Stimulated activated CD4-positive, alpha-beta T cell treated with anti-CD3 and anti-CD28 coated beads, Interleukin-1b, Interleukin-23, amount 100 ng/mL, for 4 hours (primary cell): ENCODE measurements around the gene AMOT.

Experiments used
- DNase-seq, 2 donors: peaks; one replicate each; pipeline ENCODE4 v3.0.0-alpha.2; 2020; ENCODE audit warnings: low read depth in 2 of 2

AMOT gene

GRCh38 chrX:112802541-112802940, 38.1 kb downstream of the AMOT start:
- DNase-seq, result no peak

- DNase-seq, result no peak
Observed at GRCh38 chrX:112800971-112801775, 39.5 kb downstream of the AMOT start.

- DNase-seq, result no peak
Observed at GRCh38 chrX:112799425-112799824, 41.2 kb downstream of the AMOT start.

- no peak for DNase-seq
Observed at GRCh38 chrX:112798736-112799135, 41.9 kb downstream of the AMOT start.

- DNase-seq, result no peak
Observed at GRCh38 chrX:112789931-112790330, 50.7 kb downstream of the AMOT start.

- DNase-seq, result no peak
Observed at GRCh38 chrX:112786076-112786475, 54.6 kb downstream of the AMOT start.

GRCh38 chrX:112785344-112785743, 55.3 kb downstream of the AMOT start:
- DNase-seq, result no peak

- no peak for DNase-seq
Observed at GRCh38 chrX:112784692-112785091, 55.9 kb downstream of the AMOT start.

GRCh38 chrX:112779139-112779538, 61.5 kb downstream of the AMOT start:
- no peak for DNase-seq

GRCh38 chrX:112774651-112775293, 65.9 kb downstream of the AMOT start:
- no peak for DNase-seq

- DNase-seq, result no peak
Observed at GRCh38 chrX:112774142-112774541, 66.5 kb downstream of the AMOT start.

GRCh38 chrX:112769034-112769433, 71.6 kb downstream of the AMOT start:
- no peak for DNase-seq

GRCh38 chrX:112768563-112768962, 72.1 kb downstream of the AMOT start:
- no peak for DNase-seq

GRCh38 chrX:112766774-112767173, 73.9 kb downstream of the AMOT start:
- DNase-seq, result no peak

GRCh38 chrX:112761242-112762207, 79.1 kb downstream of the AMOT start:
- no peak for DNase-seq

GRCh38 chrX:112760697-112761096, 79.9 kb downstream of the AMOT start:
- DNase-seq, result no peak

- DNase-seq, result no peak
Observed at GRCh38 chrX:112759966-112760365, 80.7 kb downstream of the AMOT start.

GRCh38 chrX:112759512-112759911, 81.1 kb downstream of the AMOT start:
- no peak for DNase-seq

GRCh38 chrX:112757946-112758345, 82.7 kb downstream of the AMOT start:
- no peak for DNase-seq

GRCh38 chrX:112753116-112753515, 87.5 kb downstream of the AMOT start:
- DNase-seq, result no peak

GRCh38 chrX:112751076-112751475, 89.6 kb downstream of the AMOT start:
- no peak for DNase-seq
